CD4-positive, alpha-beta T cell treated with Interferon alpha-2 for 1 hour (primary cell): Measurements from ENCODE around the gene PLOD2.

Experiments
- DNase-seq, 2 donors: peaks; one replicate each; pipeline ENCODE4 v3.0.0-alpha.2; 2020 to 2022

Gene PLOD2

GRCh38 chr3:146160964-146161662, at the start of gene PLOD2:
PLOD2 (minus strand) TSS chr3:146161184; CDS start chr3:146160989, 195 bp downstream.
- DNase-seq = peak in 1 of 2 donors; percentile 0

- DNase-seq = no peak
These were observed 48.4 kb upstream of the PLOD2 start for GRCh38 chr3:146209371-146209770.

GRCh38 chr3:146203776-146204175, 42.8 kb upstream of the PLOD2 start:
- no peak for DNase-seq

GRCh38 chr3:146200461-146201220, 39.7 kb upstream of the PLOD2 start:
- DNase-seq = no peak

DNA sequence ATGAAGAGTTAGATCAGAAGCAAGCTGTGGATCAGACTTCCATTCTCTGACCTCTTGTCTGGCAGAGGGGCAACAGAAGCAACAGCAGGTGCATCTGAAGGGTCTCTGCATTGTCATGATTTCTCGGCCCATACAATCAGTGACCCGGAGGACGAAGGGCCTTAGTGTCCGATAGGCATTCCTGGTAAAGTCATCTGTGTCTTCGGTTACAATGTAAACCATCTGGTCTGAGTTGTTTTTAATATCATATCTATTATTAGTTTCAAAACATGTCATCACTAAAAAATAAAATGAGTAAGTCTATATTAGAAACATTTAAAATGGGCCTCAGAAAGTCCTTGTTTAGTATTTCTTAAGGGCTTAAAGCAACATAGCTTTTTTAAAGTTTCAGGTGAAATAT, 38.8 kb upstream of the PLOD2 start:
- DNase-seq = no peak

DNA sequence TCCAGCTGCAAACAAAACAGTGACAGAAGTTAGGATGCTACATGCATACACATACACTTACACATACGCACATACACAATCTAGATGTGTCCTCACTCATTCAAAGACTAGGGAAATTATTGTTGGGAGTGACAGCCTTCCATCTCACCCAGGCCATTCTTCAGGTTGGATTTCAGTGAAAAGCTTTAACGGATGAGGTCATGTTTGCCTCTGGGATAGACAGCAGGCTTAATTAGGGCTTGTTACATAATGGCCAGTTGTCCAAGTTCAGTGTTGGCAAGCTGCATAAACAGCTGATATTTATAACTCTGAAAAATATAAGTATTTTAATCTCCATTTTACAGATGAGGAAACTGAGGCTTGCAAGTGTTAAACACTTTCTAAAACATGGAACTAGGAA, 35.8 kb upstream of the PLOD2 start:
- DNase-seq = no peak

GRCh38 chr3:146195605-146196004, 34.6 kb upstream of the PLOD2 start:
- no peak for DNase-seq

- no peak for DNase-seq
These were observed 34.0 kb upstream of the PLOD2 start for GRCh38 chr3:146195030-146195429.

DNA sequence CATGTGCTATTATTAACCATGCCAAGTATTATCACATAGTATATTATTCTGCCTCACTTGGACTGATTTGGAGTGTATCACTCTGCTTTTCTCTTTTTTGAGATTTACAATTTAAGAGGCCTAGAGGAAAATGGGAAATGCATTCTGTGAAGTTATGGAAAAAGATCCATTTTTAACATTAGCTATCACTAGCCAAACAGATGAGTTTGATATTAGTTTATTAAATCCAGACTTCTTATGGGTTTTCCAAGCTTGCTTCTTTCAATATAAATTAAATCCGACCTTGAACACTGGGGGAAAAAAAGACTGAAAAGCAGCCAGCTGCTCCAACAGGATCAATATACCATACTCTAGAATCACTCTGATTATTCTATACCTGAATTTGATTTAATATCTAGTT, 30.1 kb upstream of the PLOD2 start:
- no peak for DNase-seq

DNA sequence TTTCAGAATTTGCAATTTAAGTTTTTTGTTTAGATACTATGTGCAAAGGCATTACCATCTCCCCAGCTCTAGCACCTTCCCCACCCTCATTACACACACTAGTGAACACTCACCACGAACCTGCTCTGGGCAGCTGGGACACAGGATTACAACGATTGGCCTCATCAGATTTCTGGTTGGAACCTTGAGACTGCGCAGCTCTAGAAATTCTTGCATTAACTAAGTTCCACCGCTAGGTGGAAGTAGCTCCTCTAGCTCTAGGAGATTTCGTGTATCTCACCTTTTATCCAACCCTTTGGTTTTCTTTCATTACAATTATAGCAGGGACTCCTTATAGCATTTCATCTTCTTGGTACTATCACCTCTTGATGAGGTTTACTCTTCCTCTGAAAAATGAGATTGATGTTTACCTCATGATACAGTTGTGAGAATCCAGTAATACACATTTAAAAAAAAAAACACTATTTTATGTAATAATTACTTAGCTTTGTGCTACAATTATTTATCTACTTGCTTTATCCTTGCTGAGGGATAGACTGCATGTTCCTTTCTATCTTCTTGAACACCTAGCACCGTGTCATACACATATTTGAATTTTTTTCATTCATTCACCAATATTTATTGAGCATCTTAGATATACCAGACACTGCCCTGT, 28.7 kb upstream of the PLOD2 start:
- peak in 1 of 2 donors; percentile 24 for DNase-seq

DNA sequence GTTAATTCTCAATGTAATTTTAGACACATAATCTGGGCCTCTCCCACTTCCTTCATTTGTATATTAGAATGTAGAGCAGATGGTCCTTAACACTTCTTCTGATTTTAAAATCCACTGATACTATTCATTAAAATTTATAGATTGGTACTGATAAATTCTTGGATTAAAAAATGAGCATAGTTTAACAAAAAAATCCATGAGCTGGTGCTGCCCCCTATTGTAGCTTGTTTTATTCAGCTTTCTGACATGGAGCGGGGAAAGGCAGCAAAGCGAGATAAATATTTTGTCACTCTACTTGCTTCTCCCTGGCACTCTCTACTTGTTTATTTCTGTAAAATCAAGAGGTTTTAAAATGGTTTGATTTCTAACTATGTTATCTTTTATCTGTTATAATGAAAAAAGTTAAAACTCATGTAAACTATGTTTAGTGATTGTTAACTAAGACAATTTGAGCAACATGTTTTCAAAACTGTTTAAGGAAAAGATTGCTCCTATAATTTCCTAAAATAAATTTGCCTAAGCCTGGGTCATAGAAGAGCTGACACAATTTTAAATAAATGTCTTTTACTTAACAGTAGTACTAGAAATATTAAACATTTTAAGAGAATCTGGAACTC, 26.5 kb upstream of the PLOD2 start:
- DNase-seq = no peak

GRCh38 chr3:146184241-146185015, 23.4 kb upstream of the PLOD2 start:
- DNase-seq = no peak

DNA sequence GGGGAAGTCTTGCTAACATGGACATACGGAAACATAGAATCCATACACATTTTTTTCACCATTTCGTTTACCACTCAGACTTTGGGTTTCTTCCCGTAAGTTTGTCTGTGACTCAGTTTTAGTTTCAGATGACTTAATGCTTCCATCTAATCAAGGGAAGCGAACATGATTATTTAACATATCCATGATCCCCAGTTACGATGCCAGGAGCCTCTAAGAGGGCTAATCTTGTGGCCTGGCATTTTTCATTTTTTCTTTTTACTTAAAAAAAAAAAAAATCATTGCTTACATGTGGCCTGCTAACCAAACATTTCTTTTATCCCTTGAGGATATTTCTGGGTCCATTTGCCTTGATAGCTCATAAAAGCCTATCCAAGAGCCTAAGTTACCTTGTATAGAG, 20.2 kb upstream of the PLOD2 start:
- no peak for DNase-seq

GRCh38 chr3:146180376-146180775, 19.4 kb upstream of the PLOD2 start:
- no peak for DNase-seq

DNA sequence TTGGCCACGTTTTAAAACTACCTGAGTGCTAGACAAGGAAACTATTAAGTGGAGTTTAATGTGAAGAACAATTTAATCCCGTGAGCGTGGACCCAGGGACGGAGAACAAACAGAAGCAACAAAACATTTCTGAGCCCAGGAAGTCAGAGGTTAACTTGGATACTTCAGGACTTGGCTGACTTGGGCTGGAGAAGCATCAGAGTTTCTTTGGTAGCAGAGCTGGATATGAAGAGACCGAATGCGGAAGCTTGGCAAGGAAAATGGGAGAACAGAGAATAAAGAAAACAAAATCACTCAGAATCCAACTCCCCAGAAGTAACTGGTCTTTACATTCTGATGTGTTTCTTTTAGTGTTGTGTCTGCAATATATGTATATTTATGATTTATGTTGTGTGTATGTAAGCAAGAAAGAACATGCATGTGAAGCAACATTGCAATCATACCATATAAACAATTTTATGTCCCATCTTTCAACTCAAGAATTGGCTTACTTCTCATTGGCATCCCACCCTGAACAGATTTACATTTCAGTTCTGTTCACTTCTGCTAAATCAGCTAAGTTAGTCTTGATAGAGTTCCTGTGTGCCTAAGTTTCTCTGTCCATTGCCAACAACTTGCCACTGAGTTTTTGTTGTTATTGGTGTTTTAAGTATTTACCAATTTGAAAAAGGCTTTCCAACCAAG, 17.2 kb upstream of the PLOD2 start:
- DNase-seq = no peak

- no peak for DNase-seq
These were observed 16.5 kb upstream of the PLOD2 start for GRCh38 chr3:146177519-146177918.

DNA sequence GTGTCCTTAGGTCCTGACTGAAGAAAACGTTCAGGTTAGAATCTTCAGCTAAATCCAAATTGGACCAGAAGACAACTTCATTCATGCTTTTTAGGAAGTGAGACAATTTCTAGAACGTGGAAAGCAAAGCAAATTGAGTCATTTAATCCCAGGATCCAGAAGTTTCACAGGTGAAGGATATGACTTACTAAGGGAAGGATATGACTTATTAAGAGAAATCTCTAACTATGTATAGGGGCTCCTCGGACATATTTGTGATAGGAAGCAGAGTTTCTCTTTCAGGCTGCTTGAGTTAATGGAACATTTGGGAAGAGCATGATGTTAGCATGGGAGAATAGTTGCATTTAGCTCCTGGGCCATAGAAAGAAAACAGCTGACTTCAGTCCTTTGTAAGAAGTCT, 16.1 kb upstream of the PLOD2 start:
- DNase-seq = no peak

GRCh38 chr3:146172586-146172985, 11.6 kb upstream of the PLOD2 start:
- DNase-seq = no peak

DNA sequence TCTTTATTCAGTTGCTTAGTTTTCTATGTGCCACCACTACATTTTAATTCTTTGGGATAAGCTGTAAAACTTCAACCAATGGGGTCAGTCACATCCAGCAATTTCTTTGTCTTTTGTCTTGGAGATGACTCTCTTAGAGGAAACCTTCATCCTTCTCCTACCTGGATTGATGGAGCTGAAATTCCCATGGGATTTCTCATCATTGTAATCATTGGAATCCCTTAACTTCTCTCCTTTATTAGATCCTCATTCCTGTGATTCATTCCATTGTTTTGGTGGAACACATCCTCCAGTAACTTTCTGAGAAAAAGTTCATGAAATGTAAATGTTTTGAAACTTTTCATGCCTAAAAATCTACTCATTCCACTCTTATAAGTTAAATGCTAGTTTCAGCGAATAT, 9.6 kb upstream of the PLOD2 start:
- DNase-seq = no peak

- no peak for DNase-seq
These were observed 8.9 kb upstream of the PLOD2 start for GRCh38 chr3:146169891-146170290.

GRCh38 chr3:146166826-146167225, 5.8 kb upstream of the PLOD2 start:
- no peak for DNase-seq

DNA sequence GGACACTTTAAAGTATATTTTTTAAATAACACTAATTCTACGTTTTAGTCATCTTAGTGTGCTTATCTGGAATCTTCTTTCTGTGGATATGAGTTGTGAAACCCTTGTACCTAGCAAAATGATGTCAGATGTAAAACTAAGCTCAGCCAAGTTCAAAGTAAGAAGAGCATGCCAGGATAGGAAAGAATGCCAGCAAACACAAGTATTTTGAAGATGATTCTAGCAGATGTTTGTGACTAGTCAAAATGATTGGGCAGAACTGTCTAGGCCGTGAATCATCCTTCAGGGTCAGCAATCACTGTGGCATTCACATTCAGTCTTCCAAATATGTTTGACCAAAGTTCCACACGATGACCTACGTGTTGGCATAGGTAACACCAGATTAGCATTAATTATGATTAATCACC, 5.4 kb upstream of the PLOD2 start:
- DNase-seq = no peak
